Stimulated activated effector memory CD8-positive, alpha-beta T cell treated with anti-CD3 and anti-CD28 coated beads, Interleukin-12 subunit alpha, Interleukin-12 subunit beta, amount 100 ng/mL, for 72 hours (primary cell): ENCODE measurements around the gene DGLUCY.
"Not testable (repeated sequence)": the region's sequence is repeated elsewhere in the genome, so short reads cannot be mapped to it uniquely, and the experiment has no call there.

Experiments
- ATAC-seq: fragments of 150-1000 bp; cut with Tn5 transposase; 2 replicates; pipeline ENCODE4 v1.10.0; 2021
- DNase-seq, 2 donors: peaks; one replicate each; pipeline ENCODE4 v3.0.0; 2021 to 2022; ENCODE audit warnings: low spot score in 2 of 2
- H3K27ac Mint-ChIP-seq: one replicate; pipeline ENCODE4 v1.8.0; 2022; ENCODE audit warnings: mild to moderate bottlenecking, mixed read lengths
- H3K36me3 Mint-ChIP-seq: one replicate; pipeline ENCODE4 v1.8.0; 2022; ENCODE audit warnings: mild to moderate bottlenecking, mixed read lengths
- H3K4me1 Mint-ChIP-seq: one replicate; pipeline ENCODE4 v1.8.0; 2022; ENCODE audit warnings: mixed read lengths
- H3K4me3 Mint-ChIP-seq: one replicate; pipeline ENCODE4 v1.8.0; 2022; ENCODE audit warnings: mild to moderate bottlenecking, mixed read lengths
- H3K9me3 Mint-ChIP-seq: one replicate; pipeline ENCODE4 v1.8.0; 2022; ENCODE audit warnings: mixed read lengths

DGLUCY gene

DNA sequence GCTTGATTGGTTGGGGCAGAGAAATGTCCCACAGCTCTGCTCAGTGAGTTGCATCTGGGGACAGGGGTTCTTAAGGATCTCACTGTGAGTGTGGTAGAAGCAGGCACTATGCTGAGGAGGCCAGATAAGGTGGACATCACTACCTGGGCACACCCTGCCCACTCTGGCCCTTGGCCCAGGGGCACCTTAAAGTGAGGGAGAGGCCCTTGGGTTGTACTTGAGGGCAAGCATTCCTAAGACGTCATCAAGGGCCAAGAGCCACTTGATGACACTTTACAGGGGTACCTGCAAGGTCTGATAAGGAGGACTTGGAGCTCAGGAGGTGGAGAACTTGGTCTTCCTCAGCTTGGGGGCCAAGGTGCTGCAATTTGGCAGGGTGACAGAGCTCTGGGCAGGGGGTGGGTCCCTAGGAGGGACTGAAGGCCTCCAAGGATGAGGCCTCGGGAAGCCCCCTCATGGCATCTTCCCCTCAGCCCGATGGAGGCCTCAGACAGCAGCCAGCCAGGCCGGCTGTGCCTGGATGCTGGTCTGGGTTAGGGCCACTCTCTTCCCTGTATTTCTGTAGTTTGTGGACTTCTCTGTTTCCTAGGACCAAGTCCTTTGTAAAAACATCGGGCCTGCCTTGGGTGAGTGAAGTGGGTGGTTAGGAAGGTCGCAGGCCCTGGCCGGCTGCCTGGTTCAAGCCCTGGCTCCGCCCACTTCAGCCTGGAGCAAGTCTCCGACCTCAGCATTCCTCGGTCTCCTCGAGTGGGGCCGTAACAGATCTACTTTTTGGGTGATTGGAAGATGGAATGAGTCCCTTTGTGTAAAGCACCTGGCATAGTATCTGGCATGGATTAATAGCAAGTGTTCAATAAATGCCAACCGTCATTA, 105.9 kb downstream of the DGLUCY start:
- Mint-ChIP-seq H3K4me1 (peaks cover 53% of the 10 kb centered on the region), H3K36me3 (peaks cover 72% of the 10 kb centered on the region), H3K27ac (peak overlapping the region; percentile 89), H3K4me3 (no peak overlapping the region), H3K9me3 (peaks cover 12% of the 10 kb centered on the region)
- no peak for DNase-seq
- ATAC-seq: no peak

DNA sequence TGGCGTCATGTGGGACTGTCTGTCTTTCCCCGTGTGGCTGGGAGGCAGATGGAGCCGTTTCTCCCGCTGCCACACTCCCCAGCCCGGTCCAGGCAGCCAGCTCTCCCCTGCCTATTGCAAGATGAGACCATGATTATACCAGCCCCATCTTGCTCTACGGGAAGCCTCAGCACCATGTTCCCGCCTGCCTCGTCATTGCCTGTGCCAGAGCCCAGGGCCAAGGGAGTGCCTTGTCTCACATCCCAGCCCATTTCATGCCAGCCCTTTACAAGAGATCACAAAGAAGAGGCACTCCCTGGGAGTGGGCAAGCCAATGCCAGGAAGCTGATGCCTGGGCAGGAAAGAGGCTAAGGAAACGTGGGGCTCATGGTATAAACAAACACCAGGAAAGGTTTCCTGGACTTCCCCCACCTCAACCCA, 106.7 kb downstream of the DGLUCY start:
- ATAC-seq (no peak), DNase-seq (no peak)
- H3K36me3 Mint-ChIP-seq: peaks cover 65% of the 10 kb centered on the region

DNA sequence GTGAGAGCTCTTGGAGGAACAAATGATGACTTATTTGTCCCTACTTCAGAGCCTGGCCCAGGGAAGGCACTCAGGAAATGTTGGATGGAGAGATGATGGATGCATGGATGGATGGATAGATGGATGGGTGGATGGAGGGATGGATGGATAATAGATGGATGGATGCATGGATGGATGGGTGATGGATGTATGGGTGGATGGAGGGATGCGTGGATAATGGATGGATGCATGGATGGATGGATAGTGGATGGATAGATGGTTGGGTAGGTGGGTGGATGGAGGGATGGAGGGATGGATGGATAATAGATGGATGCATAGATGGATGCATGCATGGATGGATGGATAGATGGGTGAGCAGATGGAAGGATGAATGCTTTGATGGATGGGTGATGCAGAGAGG, 107.4 kb downstream of the DGLUCY start:
- peaks cover 68% of the 10 kb centered on the region for H3K4me1 Mint-ChIP-seq
- peaks cover 64% of the 10 kb centered on the region for H3K36me3 Mint-ChIP-seq

More for the DNA sequence above, 106.7 kb downstream of the DGLUCY start:
- Mint-ChIP-seq H3K9me3 (peaks cover 12% of the 10 kb centered on the region), H3K27ac (peak overlapping the region; percentile 89), H3K4me1 (peaks cover 61% of the 10 kb centered on the region), H3K4me3 (no peak overlapping the region)

DNA sequence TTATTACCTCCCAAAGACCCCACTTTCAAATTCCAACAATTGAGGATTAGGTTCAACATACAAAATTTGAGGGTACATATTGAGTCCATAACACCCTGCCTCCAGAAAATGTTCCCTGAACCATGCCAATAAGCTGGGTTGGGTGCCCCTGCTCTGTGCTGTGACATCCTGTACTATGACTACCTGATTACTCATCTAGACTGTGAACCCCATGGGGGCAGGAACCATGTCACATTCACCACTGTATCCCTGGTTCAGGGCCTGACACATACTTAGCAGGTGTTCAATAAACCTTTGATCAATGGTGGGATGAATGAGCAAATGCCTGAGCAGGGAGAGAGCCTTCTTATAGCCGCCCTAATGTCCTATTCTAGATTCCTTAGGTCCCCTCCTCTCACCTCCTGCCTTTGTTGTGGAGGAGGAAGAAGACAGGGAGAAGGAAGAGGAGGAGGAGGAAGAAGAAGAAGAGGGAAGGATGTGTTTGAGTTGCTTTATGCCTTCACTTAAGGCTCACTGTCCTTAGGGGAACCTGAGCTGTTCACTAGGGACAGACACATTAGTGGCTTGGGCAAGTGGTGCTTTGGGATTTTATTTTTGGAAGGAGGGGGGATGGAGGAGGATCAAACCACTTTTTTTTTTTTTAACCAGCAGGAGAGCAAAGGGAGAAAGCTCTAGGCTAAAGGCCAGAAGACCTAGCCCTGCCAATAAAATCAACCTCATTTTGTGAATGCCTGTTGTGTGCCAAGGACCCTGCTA, 109.3 kb downstream of the DGLUCY start:
- peak overlapping the region; percentile 11 for H3K4me3 Mint-ChIP-seq
- DNase-seq (no peak), ATAC-seq (peak; percentile 72)
- peaks cover 88% of the 10 kb centered on the region for H3K4me1 Mint-ChIP-seq
- H3K36me3 Mint-ChIP-seq: peaks cover 65% of the 10 kb centered on the region
- peaks cover 12% of the 10 kb centered on the region for H3K9me3 Mint-ChIP-seq
- peak overlapping the region; percentile 89 for H3K27ac Mint-ChIP-seq

More for the DNA sequence above, 107.4 kb downstream of the DGLUCY start:
- ATAC-seq: no peak
- Mint-ChIP-seq H3K27ac (peak overlapping the region; percentile 89), H3K4me3 (no peak overlapping the region), H3K9me3 (peaks cover 12% of the 10 kb centered on the region)
- DNase-seq: no peak

DNA sequence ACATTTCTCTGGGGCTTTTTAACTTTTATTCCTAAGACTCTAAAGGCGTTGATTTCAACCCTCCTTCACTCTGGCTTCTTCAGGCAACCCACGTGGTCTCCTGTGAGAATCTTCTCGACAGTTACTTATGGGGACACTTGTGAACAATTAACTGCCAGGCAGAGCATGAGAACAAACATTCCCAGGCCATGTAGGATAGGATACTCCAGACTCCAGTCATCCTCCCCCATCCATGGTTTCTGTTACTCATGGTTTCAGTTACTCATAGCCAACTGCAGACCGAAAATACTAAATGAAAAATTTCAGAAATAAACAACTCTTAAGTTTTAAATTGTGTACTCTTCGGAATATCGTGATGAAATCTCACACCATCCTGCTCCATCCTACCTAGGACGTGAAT, 111.2 kb downstream of the DGLUCY start:
- Mint-ChIP-seq H3K36me3 (peaks cover 64% of the 10 kb centered on the region), H3K4me3 (peak overlapping the region; percentile 71), H3K27ac (peak overlapping the region; percentile 95), H3K4me1 (peaks cover 96% of the 10 kb centered on the region), H3K9me3 (peaks cover 12% of the 10 kb centered on the region)
- no peak for DNase-seq
- no peak for ATAC-seq

DNA sequence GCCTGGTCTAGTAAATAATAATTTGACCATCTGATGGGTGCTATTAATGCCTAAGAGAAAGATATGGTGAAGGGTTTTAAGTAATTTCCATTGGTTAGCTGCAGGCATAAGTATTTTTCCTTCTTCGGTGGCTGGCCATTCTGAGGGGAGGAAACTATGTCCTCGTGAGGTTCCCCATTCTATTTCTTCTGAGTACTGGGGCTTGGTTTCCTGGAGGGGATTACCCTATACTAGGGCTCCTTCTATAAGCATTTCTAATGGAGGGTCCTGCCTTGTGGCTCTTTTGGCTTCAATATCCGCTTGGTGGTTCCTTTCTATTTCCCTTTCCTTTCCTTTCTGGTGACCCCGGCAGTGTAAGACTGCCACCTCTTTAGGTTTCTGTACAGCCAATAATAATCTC, 112.5 kb downstream of the DGLUCY start:
- not testable (repeated sequence) for DNase-seq, ATAC-seq
- Mint-ChIP-seq H3K4me1 (peaks cover 95% of the 10 kb centered on the region), H3K9me3 (peaks cover 12% of the 10 kb centered on the region), H3K36me3 (peaks cover 57% of the 10 kb centered on the region), H3K27ac (peak overlapping the region; percentile 95), H3K4me3 (peak overlapping the region; percentile 71)

DNA sequence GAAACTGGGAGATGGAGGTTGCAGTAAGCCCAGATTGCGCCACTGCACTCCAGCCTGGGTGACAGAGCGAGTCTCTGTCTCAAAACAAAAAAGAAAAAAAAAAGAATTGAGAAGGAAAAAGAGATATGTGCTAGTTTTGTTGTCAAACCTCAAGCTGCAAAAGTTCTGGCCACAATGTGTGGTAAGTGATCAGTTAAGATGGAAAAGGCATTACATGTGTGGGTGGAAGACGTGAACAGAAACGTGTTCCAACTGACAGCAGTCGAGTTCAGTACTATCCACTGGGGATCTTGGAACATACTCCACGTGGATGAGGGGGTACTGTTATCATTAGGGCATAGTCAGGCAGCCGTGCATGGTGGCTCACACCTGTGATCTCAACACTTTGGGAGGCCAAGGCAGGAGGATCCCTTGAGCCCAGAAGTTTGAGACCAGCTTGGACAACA, 113.3 kb downstream of the DGLUCY start:
- peaks cover 58% of the 10 kb centered on the region for H3K36me3 Mint-ChIP-seq

DNA sequence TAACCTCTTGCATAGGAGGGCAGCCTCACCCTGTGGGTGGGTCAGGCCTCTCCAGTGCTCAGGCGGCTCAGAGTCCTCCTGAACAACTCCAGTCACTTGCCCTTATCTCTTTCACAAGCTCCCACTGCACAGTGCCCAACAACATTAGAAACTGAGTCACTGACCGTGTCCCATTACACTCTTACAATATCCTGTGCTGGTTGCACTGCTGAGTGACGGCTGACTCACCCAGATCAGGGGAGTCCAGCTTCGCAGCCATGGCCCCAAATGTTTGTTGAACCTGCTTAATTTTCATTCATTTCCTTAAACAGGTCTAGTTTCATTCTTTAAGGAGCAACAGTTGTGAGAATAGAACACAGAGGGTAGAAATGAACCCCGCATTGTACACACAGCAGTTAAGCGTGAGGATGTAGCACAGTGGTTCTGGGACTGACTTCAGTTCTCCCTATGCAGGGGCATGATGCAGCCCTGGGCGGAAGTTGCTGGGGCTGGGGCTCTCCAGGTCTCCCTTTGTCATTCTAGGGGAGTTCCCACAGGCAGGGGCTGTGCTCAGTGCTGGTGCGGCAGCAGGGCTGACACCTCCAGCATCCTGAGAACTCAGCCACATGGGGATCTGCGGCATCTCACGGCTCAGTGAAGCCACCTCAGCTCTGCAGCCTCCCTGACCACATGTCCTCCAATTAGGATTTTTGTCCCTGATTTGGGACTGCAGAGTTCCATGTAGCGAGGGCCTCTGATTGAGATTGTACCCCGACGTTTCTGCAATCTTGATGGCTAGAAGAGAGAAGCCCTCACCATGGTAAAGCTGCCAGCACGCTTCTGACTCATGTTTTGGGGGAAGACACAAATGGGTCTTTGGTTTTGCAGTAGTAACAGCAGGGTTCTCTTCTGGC, 114.5 kb downstream of the DGLUCY start:
- Mint-ChIP-seq H3K4me3 (peak overlapping the region; percentile 71), H3K4me1 (peaks cover 92% of the 10 kb centered on the region), H3K9me3 (peaks cover 1% of the 10 kb centered on the region), H3K36me3 (peaks cover 68% of the 10 kb centered on the region), H3K27ac (peak overlapping the region; percentile 95)
- peak; percentile 67 to 92 for DNase-seq
- ATAC-seq: peak; percentile 87

More for the DNA sequence above, 113.3 kb downstream of the DGLUCY start:
- Mint-ChIP-seq H3K4me1 (peaks cover 95% of the 10 kb centered on the region), H3K9me3 (peaks cover 8% of the 10 kb centered on the region), H3K27ac (peak overlapping the region; percentile 95), H3K4me3 (peak overlapping the region; percentile 71)
- DNase-seq: no peak
- ATAC-seq: peak; percentile 0

DNA sequence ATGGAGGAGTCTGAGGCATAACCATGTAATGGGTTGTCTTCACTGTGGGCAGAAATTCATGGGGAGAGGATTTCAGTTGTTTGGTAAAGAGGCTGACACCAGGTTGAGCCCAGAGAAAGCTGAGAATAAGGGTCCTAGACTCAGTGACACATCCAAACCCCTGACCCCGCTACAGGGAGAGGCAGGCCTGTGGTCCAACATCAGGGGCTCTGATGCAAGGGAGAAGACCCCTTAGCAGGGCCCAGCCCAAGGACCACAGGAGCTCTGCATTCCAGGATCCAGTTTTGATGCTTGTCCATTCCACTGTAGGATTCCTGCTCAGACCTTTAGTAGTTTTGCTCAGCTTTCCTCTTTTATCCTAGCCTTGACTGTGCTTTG, 115.1 kb downstream of the DGLUCY start:
- H3K36me3 Mint-ChIP-seq: peaks cover 72% of the 10 kb centered on the region
- H3K9me3 Mint-ChIP-seq: no peaks in the 10 kb centered on the region
- ATAC-seq: no peak
- H3K27ac Mint-ChIP-seq: peak overlapping the region; percentile 95
- peaks cover 90% of the 10 kb centered on the region for H3K4me1 Mint-ChIP-seq
- no peak for DNase-seq
- peak overlapping the region; percentile 71 for H3K4me3 Mint-ChIP-seq

DNA sequence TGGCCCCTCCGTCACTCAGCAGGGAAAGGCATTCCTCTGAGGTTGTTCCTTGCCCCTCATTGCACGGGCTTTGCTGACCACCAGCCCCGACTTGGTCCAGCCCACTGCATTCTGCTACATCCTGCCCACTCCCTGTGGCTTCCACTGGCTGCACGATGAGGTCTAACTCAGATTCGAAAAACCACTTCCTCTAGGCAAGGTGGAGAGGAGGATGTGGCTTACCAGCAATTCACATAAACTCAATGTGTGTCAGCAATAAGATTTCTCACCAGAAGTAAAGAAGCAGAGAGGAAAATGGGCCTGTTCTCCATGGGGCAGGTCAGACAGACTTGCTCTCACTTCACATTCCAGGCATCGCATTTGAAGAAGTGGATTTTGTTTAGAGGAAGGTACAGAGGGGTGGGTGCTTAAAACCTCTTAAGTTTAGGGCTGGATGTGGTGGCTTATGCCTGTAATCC, 115.9 kb downstream of the DGLUCY start:
- ATAC-seq (peak; percentile 66), DNase-seq (peak; percentile 60 to 87)
- Mint-ChIP-seq H3K36me3 (peaks cover 72% of the 10 kb centered on the region), H3K4me3 (peak overlapping the region; percentile 71), H3K4me1 (peaks cover 94% of the 10 kb centered on the region), H3K9me3 (no peaks in the 10 kb centered on the region), H3K27ac (peak overlapping the region; percentile 95)

DNA sequence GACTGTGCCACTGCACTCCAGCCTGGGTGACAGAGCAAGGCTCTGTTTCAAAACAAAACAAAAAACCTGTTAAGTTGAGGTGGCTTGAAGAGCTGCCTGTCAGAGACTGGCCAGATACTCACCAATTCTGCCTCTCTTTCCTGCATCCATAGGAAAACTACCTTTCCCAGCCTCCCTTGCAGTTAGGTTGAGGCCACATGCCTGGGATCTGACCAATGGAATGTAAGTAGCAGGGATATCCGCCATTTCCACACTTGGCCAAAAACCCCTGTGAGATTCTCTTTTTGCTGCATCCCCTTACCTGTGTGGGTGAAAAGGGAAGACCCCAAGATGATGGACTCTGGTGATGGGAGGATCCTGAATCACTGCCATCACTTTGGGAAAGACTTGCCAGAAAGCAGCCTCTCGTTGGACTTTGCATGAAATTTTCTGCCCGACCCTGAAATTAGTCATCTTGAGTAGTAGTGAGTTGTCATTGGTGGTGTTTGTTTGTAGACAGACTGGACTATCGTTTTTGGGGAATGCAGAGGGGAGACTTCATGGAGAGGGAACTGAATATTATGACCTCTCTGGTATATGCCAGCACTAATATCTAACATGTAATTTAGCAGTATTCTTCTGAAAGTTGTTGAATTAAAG, 116.6 kb downstream of the DGLUCY start:
- no peaks in the 10 kb centered on the region for H3K9me3 Mint-ChIP-seq
- no peak for ATAC-seq
- H3K36me3 Mint-ChIP-seq: peaks cover 79% of the 10 kb centered on the region
- DNase-seq: no peak
- peak overlapping the region; percentile 71 for H3K4me3 Mint-ChIP-seq
- H3K4me1 Mint-ChIP-seq: peaks cover 90% of the 10 kb centered on the region
- H3K27ac Mint-ChIP-seq: peak overlapping the region; percentile 95

DNA sequence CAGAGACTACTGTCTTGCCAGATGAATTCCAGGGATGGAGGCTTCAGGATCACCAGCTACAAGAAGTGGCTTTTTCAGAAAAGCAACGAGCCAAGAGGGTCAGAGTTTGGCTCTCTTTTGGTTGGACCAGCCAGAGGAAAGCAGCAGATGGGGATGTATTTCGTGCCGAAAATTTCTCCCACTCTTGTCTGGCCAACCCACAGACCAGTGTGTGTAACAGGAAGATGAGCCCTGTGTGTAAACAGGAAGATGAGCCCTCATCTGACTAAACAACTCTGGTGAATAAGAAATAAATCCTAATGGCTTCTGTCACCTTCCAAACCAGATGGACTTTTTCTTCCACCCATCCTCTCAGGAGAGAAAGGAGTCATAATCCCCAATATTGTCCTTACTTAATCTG, 117.6 kb downstream of the DGLUCY start:
- peak overlapping the region; percentile 95 for H3K27ac Mint-ChIP-seq

DNA sequence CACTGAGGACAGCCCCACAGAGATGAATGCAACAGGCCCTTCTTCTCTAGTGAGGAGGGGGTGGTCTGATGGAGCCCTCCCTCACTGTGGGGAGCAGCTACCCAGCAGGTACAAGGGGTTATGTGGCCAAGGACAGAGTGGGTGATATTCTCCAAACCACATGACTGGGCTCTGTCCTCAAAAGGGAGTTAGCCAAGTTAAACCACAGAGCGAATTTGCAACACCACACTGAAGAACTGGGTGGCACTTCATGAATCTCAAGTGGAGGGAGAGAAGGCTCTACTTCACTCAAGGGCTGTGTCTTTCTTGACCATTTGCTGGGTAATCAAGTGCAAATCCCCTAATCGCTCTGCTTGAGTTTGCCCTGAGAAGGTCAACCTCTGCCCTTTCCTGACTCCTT, 118.2 kb downstream of the DGLUCY start:
- DNase-seq (no peak), ATAC-seq (no peak)
- Mint-ChIP-seq H3K36me3 (peaks cover 82% of the 10 kb centered on the region), H3K9me3 (no peaks in the 10 kb centered on the region), H3K27ac (peak overlapping the region; percentile 95), H3K4me3 (peak overlapping the region; percentile 71), H3K4me1 (peaks cover 82% of the 10 kb centered on the region)

More for the DNA sequence above, 117.6 kb downstream of the DGLUCY start:
- ATAC-seq: no peak
- peaks cover 81% of the 10 kb centered on the region for H3K36me3 Mint-ChIP-seq
- DNase-seq: no peak
- peak overlapping the region; percentile 71 for H3K4me3 Mint-ChIP-seq
- peaks cover 87% of the 10 kb centered on the region for H3K4me1 Mint-ChIP-seq
- H3K9me3 Mint-ChIP-seq: no peaks in the 10 kb centered on the region

DNA sequence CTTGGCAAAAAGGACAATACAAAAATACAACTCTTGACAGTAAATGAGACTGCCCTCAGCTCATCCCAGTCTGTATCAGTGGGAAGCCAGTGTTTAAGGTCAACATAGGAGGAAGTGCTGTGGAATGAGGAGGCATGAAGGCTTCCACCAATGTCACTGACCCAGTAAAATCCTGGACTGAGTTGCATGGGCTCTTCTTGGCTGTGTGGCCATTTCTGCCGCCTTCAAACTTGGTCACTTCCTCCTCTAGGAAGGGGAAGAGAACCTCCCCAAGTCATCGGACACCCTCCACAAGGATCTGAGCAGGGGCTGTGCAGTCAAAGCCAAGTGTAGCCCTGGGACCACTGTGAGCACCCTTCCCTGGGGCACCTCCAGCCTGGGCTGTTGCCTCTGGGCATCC, 118.7 kb downstream of the DGLUCY start:
- peaks cover 82% of the 10 kb centered on the region for H3K36me3 Mint-ChIP-seq
- peak overlapping the region; percentile 71 for H3K4me3 Mint-ChIP-seq
- H3K4me1 Mint-ChIP-seq: peaks cover 82% of the 10 kb centered on the region
- no peak for DNase-seq
- H3K27ac Mint-ChIP-seq: peak overlapping the region; percentile 95
- H3K9me3 Mint-ChIP-seq: no peaks in the 10 kb centered on the region
- no peak for ATAC-seq
